NOMO-1 (cell line): ENCODE measurements around the gene TBC1D2B.
A peak's percentile ranks its signal among the peaks of the same experiment; 100 is the strongest.

Experiments
- DNase-seq, 2 experiments: peaks; one replicate each; lab custom pipeline; 2025; ENCODE audit not compliant: unreplicated experiment in 2 of 2; lab: John Stamatoyannopoulos, UW

The TBC1D2B gene

GRCh38 chr15:78037779-78038305 lies 39.7 kb downstream of the TBC1D2B start:
- DNase-seq, result no peak

GRCh38 chr15:78037328-78037727 lies 40.2 kb downstream of the TBC1D2B start:
- DNase-seq, result no peak

- DNase-seq, result no peak
These were observed 41.5 kb downstream of the TBC1D2B start for GRCh38 chr15:78035861-78036476.

- peak in 1 of 2 experiments; percentile 23 for DNase-seq
These were observed 42.2 kb downstream of the TBC1D2B start for GRCh38 chr15:78035321-78035751.

- peak; percentile 57 to 59 for DNase-seq
These were observed 42.9 kb downstream of the TBC1D2B start for GRCh38 chr15:78034495-78035191.

GRCh38 chr15:78033864-78034263 lies 43.6 kb downstream of the TBC1D2B start:
- no peak for DNase-seq

GRCh38 chr15:78032671-78033070 lies 44.8 kb downstream of the TBC1D2B start:
- peak in 1 of 2 experiments; percentile 61 for DNase-seq

- no peak for DNase-seq
These were observed 52.6 kb downstream of the TBC1D2B start for GRCh38 chr15:78024883-78025282.

GRCh38 chr15:78024519-78024870 lies 53.0 kb downstream of the TBC1D2B start:
- no peak for DNase-seq

GRCh38 chr15:78023865-78024518 lies 53.5 kb downstream of the TBC1D2B start:
- DNase-seq, result no peak

GRCh38 chr15:78023081-78023665 lies 54.3 kb downstream of the TBC1D2B start:
- no peak for DNase-seq

GRCh38 chr15:78021761-78022160 lies 55.8 kb downstream of the TBC1D2B start:
- DNase-seq, result no peak

GRCh38 chr15:78020007-78020406 lies 57.5 kb downstream of the TBC1D2B start:
- no peak for DNase-seq

GRCh38 chr15:78018946-78019644 lies 58.4 kb downstream of the TBC1D2B start:
- peak; percentile 35 to 79 for DNase-seq

- DNase-seq, result no peak
These were observed 59.1 kb downstream of the TBC1D2B start for GRCh38 chr15:78018445-78018844.

- no peak for DNase-seq
These were observed 60.7 kb downstream of the TBC1D2B start for GRCh38 chr15:78016860-78017259.

- no peak for DNase-seq
These were observed 64.9 kb downstream of the TBC1D2B start for GRCh38 chr15:78012643-78013077.

- DNase-seq, result no peak
These were observed 67.4 kb downstream of the TBC1D2B start for GRCh38 chr15:78010067-78010466.

- no peak for DNase-seq
These were observed 69.3 kb downstream of the TBC1D2B start for GRCh38 chr15:78007964-78008886.
